HG03469 (cell line): ENCODE data around the gene KRTAP5-4.
"Not testable (repeated sequence)": the region's sequence is repeated elsewhere in the genome, so short reads cannot be mapped to it uniquely, and the experiment has no call there.

Source experiments
- ATAC-seq: cut with Tn5 transposase; IDR thresholded peaks from one replicate; pipeline ENCODE4 v1.9.1; 2021; ENCODE audit warnings: mild to moderate bottlenecking, moderate library complexity, moderate number of reproducible peaks; ENCODE audit not compliant: unreplicated experiment

The KRTAP5-4 gene

GRCh38 chr11:1653541-1654387 is 31.8 kb upstream of the KRTAP5-4 start:
- ATAC-seq: no peak

- no peak for ATAC-seq
Measured at GRCh38 chr11:1652771-1653540, 31.0 kb upstream of the KRTAP5-4 start.

GRCh38 chr11:1652442-1652770 is 30.5 kb upstream of the KRTAP5-4 start:
- ATAC-seq: no peak

GRCh38 chr11:1652026-1652425 is 30.1 kb upstream of the KRTAP5-4 start:
- ATAC-seq: no peak

- ATAC-seq: no peak
Measured at GRCh38 chr11:1651411-1651980, 29.6 kb upstream of the KRTAP5-4 start.

GRCh38 chr11:1650918-1651262 is 29.0 kb upstream of the KRTAP5-4 start:
- no peak for ATAC-seq

GRCh38 chr11:1650034-1650917 is 28.3 kb upstream of the KRTAP5-4 start:
- ATAC-seq: no peak

- ATAC-seq: no peak
Measured at GRCh38 chr11:1648653-1649420, 26.9 kb upstream of the KRTAP5-4 start.

GRCh38 chr11:1647901-1648652 is 26.1 kb upstream of the KRTAP5-4 start:
- no peak for ATAC-seq

- ATAC-seq: not testable (repeated sequence)
Measured at GRCh38 chr11:1646540-1646939, 24.6 kb upstream of the KRTAP5-4 start.

- ATAC-seq: no peak
Measured at GRCh38 chr11:1645357-1645821, 23.5 kb upstream of the KRTAP5-4 start.

- ATAC-seq: no peak
Measured at GRCh38 chr11:1644601-1645356, 22.8 kb upstream of the KRTAP5-4 start.

- ATAC-seq: no peak
Measured at GRCh38 chr11:1643146-1643690, 21.3 kb upstream of the KRTAP5-4 start.

GRCh38 chr11:1642288-1643145 is 20.6 kb upstream of the KRTAP5-4 start:
- no peak for ATAC-seq

GRCh38 chr11:1641096-1641495 is 19.2 kb upstream of the KRTAP5-4 start:
- ATAC-seq: no peak

GRCh38 chr11:1640076-1640946 is 18.4 kb upstream of the KRTAP5-4 start:
- ATAC-seq: no peak
